Measurements from ENCODE around the gene CILP.
"Not testable (repeated sequence)": the region's sequence is repeated elsewhere in the genome, so short reads cannot be mapped to it uniquely, and the experiment has no call there.

The CILP gene

DNA sequence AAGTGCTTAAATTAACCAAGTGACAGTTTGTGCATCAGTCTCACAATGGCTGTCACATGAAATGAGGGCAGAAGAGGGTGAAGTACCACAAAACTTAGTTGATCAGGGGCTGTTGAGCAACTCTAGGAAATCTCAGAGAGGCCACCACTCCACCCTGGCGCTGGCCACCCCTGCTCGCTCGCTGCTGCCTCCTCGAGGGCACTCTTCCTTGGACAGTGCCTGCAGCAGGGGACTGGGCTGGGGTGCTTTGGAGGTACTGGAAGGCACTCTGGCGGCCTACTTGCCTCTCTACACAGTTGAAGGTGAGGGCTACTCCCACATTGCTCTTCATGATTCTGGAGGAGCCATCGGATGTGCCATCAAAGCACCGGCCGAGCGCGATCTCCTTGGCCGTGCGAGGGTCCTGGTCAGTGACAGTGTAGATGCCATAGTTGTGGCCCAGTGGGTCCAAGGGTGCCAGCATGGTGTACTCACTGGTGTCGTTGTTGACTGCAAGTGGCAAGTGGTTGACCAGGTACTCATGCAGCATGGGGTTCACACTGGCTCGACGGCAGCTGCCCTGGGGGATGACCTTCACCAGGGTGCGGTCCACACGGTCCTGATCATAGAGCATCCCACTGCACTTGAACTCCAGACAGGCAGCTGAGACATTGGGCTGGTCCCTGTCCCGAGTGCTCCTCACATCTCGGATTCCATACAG is 14.5 kb downstream of the CILP start:
- Mint-ChIP-seq H3K36me3 (ENCODE audit: low read depth) (no peaks in the 10 kb centered on the region), H3K27me3 (ENCODE audit: low read depth, poor library complexity) (peaks cover 17% of the 10 kb centered on the region), H3K4me3 (no peak overlapping the region), H3K4me1 (peaks cover 13% of the 10 kb centered on the region), H3K9me3 (peaks cover 9% of the 10 kb centered on the region), H3K27ac (no peak overlapping the region)
- no peak for DNase-seq
- TF ChIP-seq, protein P1, sequence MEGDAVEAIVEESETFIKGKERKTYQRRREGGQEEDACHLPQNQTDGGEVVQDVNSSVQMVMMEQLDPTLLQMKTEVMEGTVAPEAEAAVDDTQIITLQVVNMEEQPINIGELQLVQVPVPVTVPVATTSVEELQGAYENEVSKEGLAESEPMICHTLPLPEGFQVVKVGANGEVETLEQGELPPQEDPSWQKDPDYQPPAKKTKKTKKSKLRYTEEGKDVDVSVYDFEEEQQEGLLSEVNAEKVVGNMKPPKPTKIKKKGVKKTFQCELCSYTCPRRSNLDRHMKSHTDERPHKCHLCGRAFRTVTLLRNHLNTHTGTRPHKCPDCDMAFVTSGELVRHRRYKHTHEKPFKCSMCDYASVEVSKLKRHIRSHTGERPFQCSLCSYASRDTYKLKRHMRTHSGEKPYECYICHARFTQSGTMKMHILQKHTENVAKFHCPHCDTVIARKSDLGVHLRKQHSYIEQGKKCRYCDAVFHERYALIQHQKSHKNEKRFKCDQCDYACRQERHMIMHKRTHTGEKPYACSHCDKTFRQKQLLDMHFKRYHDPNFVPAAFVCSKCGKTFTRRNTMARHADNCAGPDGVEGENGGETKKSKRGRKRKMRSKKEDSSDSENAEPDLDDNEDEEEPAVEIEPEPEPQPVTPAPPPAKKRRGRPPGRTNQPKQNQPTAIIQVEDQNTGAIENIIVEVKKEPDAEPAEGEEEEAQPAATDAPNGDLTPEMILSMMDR (IDR thresholded peaks at IDR 0.05), result no peak

DNA sequence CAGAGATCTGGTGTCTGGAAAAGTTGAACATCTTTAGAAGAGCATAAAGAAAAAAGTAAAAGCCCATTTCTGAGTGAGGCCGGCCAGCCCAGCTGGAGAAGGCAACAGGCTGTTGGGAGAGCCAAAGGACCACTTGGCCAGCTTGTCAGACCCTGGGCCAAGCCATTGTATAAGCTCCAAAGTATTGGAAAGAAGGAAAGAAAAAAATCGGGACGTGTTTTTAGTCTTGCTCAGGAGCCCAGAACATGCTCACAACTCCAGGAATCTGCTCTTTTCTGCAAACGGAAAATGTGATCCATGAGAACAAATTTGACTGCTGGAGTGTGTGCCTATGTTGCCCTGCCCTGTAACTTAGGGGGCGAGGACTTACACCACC is 15.7 kb downstream of the CILP start:
- H3K36me3 Mint-ChIP-seq (ENCODE audit: low read depth), result no peaks in the 10 kb centered on the region
- peaks cover 9% of the 10 kb centered on the region for H3K9me3 Mint-ChIP-seq
- H3K27ac Mint-ChIP-seq, result no peak overlapping the region
- H3K4me3 Mint-ChIP-seq, result no peak overlapping the region
- peaks cover 13% of the 10 kb centered on the region for H3K4me1 Mint-ChIP-seq
- H3K27me3 Mint-ChIP-seq (ENCODE audit: low read depth, poor library complexity), result peaks cover 11% of the 10 kb centered on the region
- no peak for DNase-seq
- TF ChIP-seq, protein P1 (IDR thresholded peaks at IDR 0.05), result no peak

DNA sequence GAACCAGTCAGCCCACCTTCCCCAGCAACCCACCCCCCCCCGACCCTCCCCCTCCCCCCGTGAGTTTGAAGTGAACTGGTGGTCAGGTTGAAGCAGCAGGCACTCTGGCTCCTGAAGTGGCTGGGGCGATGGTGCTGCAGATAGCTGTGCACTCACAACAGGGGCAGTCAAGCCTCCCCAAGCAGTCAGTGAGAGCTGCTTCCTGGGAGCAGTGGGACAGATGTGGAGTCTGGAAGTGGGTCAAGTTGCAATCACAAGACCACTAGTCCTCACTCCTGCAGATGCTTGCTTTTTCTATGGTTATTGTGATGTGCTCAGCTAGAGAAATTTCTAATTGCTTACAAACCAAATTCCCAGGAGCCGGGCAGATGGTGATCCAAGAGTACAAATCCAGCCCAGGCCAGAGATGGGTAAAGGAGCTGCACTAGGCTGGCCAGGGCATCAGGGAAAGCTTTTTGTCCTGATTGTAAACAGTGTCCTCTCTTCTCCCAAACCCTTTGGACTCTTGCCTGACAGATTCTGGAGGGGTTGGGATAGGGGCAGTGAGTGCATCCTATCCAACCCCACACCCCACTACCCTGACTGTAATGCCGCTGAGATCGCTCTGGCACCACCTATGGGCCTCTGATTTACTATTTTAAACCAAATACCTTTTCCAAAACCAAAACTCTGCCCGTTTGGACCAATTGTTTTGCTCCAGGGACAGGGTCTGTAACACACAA is 16.3 kb downstream of the CILP start:
- H3K9me3 Mint-ChIP-seq, result peaks cover 9% of the 10 kb centered on the region
- no peak overlapping the region for H3K27ac Mint-ChIP-seq
- peaks cover 7% of the 10 kb centered on the region for H3K27me3 Mint-ChIP-seq (ENCODE audit: low read depth, poor library complexity)
- no peak overlapping the region for H3K4me3 Mint-ChIP-seq
- peaks cover 13% of the 10 kb centered on the region for H3K4me1 Mint-ChIP-seq
- H3K36me3 Mint-ChIP-seq (ENCODE audit: low read depth), result no peaks in the 10 kb centered on the region
- no peak for DNase-seq
- TF ChIP-seq, protein P1 (IDR thresholded peaks at IDR 0.05), result no peak

DNA sequence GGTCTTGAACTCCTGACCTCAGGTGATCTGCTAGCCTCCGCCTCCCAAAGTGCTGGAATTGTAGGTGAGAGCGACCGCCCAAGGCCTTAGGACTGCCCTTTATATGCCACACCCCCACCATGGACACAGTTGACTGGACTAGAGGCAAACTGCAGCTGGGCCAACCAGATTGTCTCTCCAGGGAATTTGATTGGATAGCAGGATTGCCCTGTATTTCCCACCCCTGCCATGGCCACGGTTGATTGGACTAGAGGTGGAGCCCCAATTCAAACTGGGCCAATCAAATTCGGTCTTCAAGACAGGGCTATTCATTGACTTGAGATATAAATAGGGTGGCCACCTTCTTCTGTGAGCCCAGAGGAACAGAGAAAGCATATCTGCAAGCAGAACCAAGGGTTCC is 19.3 kb downstream of the CILP start:
- TF ChIP-seq, protein P1 (IDR thresholded peaks at IDR 0.05), result no peak
- H3K27me3 Mint-ChIP-seq (ENCODE audit: low read depth, poor library complexity), result peaks cover 2% of the 10 kb centered on the region
- H3K36me3 Mint-ChIP-seq (ENCODE audit: low read depth), result no peaks in the 10 kb centered on the region
- peaks cover 9% of the 10 kb centered on the region for H3K9me3 Mint-ChIP-seq
- H3K27ac Mint-ChIP-seq, result no peak overlapping the region
- no peak for DNase-seq
- H3K4me1 Mint-ChIP-seq, result peaks cover 19% of the 10 kb centered on the region
- H3K4me3 Mint-ChIP-seq, result no peak overlapping the region

DNA sequence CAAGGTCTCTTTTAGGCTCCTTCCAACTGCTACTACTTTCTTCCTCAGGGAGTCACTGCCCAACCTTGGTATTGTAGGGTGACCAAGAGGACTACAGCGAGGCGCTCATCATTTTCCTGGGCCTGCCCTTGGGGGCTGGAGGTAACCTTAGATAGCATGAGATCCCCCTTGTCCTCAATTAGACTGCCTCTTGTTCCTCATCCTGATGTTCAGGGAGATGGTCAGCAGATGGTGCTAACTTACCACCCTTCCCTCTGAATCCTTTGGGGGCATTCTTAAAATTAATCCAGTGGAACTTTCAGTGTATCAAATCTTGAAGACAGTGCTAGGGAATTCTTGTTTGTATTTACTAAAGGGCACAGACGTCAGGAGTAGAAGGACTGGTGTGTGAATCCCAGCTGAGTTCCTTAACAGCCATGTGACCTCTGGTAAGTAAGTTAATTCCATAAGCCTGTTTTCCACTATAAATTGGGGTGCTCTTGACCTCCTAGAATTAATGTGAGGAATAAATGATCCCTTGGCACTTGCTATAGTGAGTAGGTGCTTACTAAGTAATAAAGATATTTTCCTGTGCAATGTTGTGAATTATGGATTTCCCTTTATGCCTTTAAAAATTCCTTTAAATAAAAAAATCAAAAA is 22.1 kb downstream of the CILP start:
- TF ChIP-seq, protein P1 (IDR thresholded peaks at IDR 0.05), result peak; percentile 70
- peaks cover 9% of the 10 kb centered on the region for H3K9me3 Mint-ChIP-seq
- DNase-seq, result peak; percentile 32
- peaks cover 18% of the 10 kb centered on the region for H3K4me1 Mint-ChIP-seq
- no peak overlapping the region for H3K27ac Mint-ChIP-seq
- H3K4me3 Mint-ChIP-seq, result no peak overlapping the region
- no peaks in the 10 kb centered on the region for H3K36me3 Mint-ChIP-seq (ENCODE audit: low read depth)
- H3K27me3 Mint-ChIP-seq (ENCODE audit: low read depth, poor library complexity), result peaks cover 2% of the 10 kb centered on the region

DNA sequence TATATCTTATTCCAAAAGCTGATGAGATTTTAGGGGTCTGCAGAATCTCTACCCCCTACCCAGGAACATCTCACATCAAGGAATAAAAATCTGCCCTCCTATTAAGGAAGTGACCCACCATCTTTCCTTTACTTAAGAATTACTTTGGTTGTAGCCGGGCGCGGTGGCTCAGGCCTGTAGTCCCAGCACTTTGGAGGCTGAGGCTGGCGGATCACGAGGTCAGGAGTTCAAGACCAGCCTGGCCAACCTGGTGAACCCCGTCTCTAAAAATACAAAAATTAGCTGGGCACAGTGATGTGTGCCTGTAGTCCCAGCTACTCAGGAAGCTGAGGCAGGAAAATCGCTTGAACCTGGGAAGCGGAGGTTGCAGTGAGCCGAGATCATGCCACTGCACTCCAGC is 22.8 kb downstream of the CILP start:
- H3K27ac Mint-ChIP-seq; H3K36me3 Mint-ChIP-seq (ENCODE audit: low read depth); H3K27me3 Mint-ChIP-seq (ENCODE audit: low read depth, poor library complexity); H3K4me3 Mint-ChIP-seq; H3K9me3 Mint-ChIP-seq; DNase-seq: not testable (repeated sequence)
- H3K4me1 Mint-ChIP-seq, result peaks cover 23% of the 10 kb centered on the region
